AG04449 (cell line): ENCODE measurements around the gene IFT122.

Experiments used
- CTCF ChIA-PET: fragments of 350-600 bp; formaldehyde crosslinking; extraction: SDS; loops from one replicate; lab custom pipeline; 2021; ENCODE audit warnings: antibody characterized with exemption; lab: Yijun Ruan, JAX
- POLR2A ChIA-PET: fragments of 400-600, 350-600 bp; formaldehyde crosslinking; extraction: SDS; loops from one replicate; lab custom pipeline; 2020; ENCODE audit warnings: antibody characterized with exemption, inconsistent platforms; lab: Yijun Ruan, JAX
- DNase-seq: peaks from one replicate; pipeline ENCODE4 v3.0.0-alpha.2; 2010; ENCODE audit warnings: low read depth, low spot score
- H3K4me3 ChIP-seq: 2 replicates; pipeline ENCODE4 v1.5.1; 2011; ENCODE audit warnings: low read depth, mild to moderate bottlenecking, control low read depth, low read length
- CTCF ChIP-seq: IDR thresholded peaks from one replicate; pipeline ENCODE4 v1.5.1; 2011; ENCODE audit warnings: mild to moderate bottlenecking, moderate library complexity, low read length, control low read depth, inconsistent platforms; ENCODE audit not compliant: insufficient read depth; ENCODE audit errors: missing control alignments

Gene IFT122

GRCh38 chr3:129519896-129520715, 80.1 kb downstream of the IFT122 start:
- H3K4me3 ChIP-seq = no peak overlapping the region
- ChIA-PET CTCF (interaction anchor here (0.7 kb wide), 1 partner anchor 127 kb away, joined by 3 read pairs; no protein-coding TSS in a partner anchor), POLR2A (no interaction called here)
- TF ChIP-seq CTCF = no peak
- no peak for DNase-seq

GRCh38 chr3:129520960-129521359, 80.9 kb downstream of the IFT122 start:
- H3K4me3 ChIP-seq = no peak overlapping the region
- CTCF ChIA-PET = interaction anchor here (0.7 kb wide), 1 partner anchor 126 kb away, joined by 3 read pairs; no protein-coding TSS in a partner anchor
- no peak for DNase-seq
- no peak for TF ChIP-seq CTCF
- POLR2A ChIA-PET = no interaction called here

GRCh38 chr3:129521611-129522010, 81.6 kb downstream of the IFT122 start:
- no peak for TF ChIP-seq CTCF
- DNase-seq = no peak
- ChIA-PET POLR2A (no interaction called here), CTCF (interaction anchor here (1.2 kb wide), 1 partner anchor 10 kb away, joined by 4 read pairs; no protein-coding TSS in a partner anchor)
- H3K4me3 ChIP-seq = no peak overlapping the region

GRCh38 chr3:129522953-129523352, 82.9 kb downstream of the IFT122 start:
- ChIA-PET CTCF (interaction anchor here (1.2 kb wide), 1 partner anchor 11 kb away, joined by 4 read pairs; no protein-coding TSS in a partner anchor), POLR2A (no interaction called here)
- no peak for TF ChIP-seq CTCF
- DNase-seq = no peak
- no peak overlapping the region for H3K4me3 ChIP-seq

GRCh38 chr3:129524081-129524480, 84.1 kb downstream of the IFT122 start:
- CTCF ChIA-PET = no interaction called here
- no peak for TF ChIP-seq CTCF
- H3K4me3 ChIP-seq = no peak overlapping the region
- no peak for DNase-seq
- POLR2A ChIA-PET = no interaction called here

- ChIA-PET CTCF (interaction anchor here (1.5 kb wide), 1 partner anchor 142 kb away, joined by 4 read pairs; no protein-coding TSS in a partner anchor), POLR2A (interaction anchor here (0.7 kb wide), 1 partner anchor 78 kb away, joined by 3 read pairs; no protein-coding TSS in a partner anchor)
- no peak for TF ChIP-seq CTCF
- peak; percentile 17 for DNase-seq
- H3K4me3 ChIP-seq = no peak overlapping the region
Observed at GRCh38 chr3:129525341-129525968, 85.4 kb downstream of the IFT122 start.
